ENCODE measurements around the gene HNRNPF. TPM values are rescaled to one million over a fixed set of nuclear protein-coding genes. Genes with fewer than 3 reads are reported as not detected.

Gene HNRNPF
- total RNA-seq, 1 experiment from 2014 or later: 333 TPM

DNA sequence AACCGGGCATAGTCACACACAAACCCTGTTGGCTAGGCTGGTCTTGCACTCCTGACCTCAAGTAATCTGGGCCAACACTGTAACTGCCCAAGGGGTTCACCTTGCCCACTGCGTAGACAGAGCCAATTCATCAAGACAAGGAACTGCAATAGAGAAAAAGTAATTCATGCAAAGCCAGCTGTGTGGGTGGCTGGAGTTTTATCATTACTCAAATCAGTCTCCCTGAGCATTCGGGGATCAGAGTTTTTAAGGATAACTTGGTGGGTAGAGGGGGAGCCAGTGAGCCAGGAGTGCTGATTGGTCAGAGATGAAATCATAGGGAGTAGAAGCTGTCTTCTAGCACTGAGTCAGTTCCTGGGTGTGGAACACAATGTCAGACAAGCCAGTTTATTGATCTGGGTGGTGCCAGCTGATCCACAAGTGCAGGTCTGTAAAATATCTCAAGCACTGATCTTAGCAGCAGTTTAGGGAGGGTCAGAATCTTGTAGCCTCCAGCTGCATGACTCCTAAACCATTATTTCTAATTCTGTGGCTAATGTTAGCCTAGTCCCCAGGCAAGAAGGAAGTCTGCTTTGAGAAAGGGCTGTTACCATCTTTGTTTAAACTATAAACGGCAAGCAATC, 53.1 kb downstream of the HNRNPF start:
- no peaks in the 10 kb centered on the region for H3K79me2 ChIP-seq (ENCODE audit: insufficient read depth, low read length)
- no peaks in the 10 kb centered on the region for H3K9me2 ChIP-seq (ENCODE audit: insufficient read depth)
- ChIA-PET POLR2A (interaction anchor here (0.7 to 1.2 kb wide), 2 partner anchors 42 to 153 kb away, joined by 5 read pairs; no protein-coding TSS in a partner anchor), RAD21 (ENCODE audit: low non-redundant PET in 1 of 2, low total read pairs in 2 of 2, uncharacterized antibody in 2 of 2, unreplicated experiment in 2 of 2) (interaction anchor here in 1 of 2 experiments (0.6 kb wide), 1 partner anchor 106 kb away, joined by 10 read pairs; no protein-coding TSS in a partner anchor), CTCF (interaction anchor here (0.7 kb wide), 1 partner anchor 18 kb away, joined by 3 read pairs; no protein-coding TSS in a partner anchor)
- no TSS peak for BruUV-seq (replicated peaks)
- H3K4me3 ChIP-seq (replicated peaks in 1 of 2; ENCODE audit: low read depth in 1 of 2, low read length in 2 of 2): peak overlapping the region in 1 of 2 experiments; percentile 29; a peak in 2 of 4 replicates
- intact Hi-C loops (cut with micrococcal nuclease): no loop called here
- DNase-seq (ENCODE audit: low read depth, low spot score) (peak; percentile 83), ATAC-seq (peak; percentile 94)
- H2AFZ ChIP-seq (ENCODE audit: low read depth, low read length, poor library complexity, severe bottlenecking): no peak overlapping the region
- H3K27me3 ChIP-seq (ENCODE audit: insufficient read depth, low read length): no peaks in the 10 kb centered on the region
- H3K36me3 ChIP-seq (ENCODE audit: control insufficient read depth in 1 of 2, insufficient read depth in 2 of 2, low read length in 2 of 2): no peaks in the 10 kb centered on the region
- peak overlapping the region; percentile 72 for H3K4me2 ChIP-seq (ENCODE audit: low read length)
- TF ChIP-seq POLR2AphosphoS5 (IDR thresholded peaks at IDR 0.05; ENCODE audit: low read depth, low read length) (peak; percentile 57), SRF (IDR thresholded peaks at IDR 0.05; ENCODE audit: low read depth) (no peak), TCF7L2 (IDR thresholded peaks at IDR 0.05; ENCODE audit: borderline replicate concordance, extremely low read depth, insufficient read depth, insufficient read length) (no peak), CBX3 (IDR thresholded peaks at IDR 0.05; ENCODE audit: low read depth) (peak; percentile 23; the same call in 1 of the 2 replicates), SP1 (IDR thresholded peaks at IDR 0.05; ENCODE audit: low read depth) (peak; percentile 83), EZH2phosphoT487 (IDR thresholded peaks at IDR 0.05; ENCODE audit: borderline replicate concordance) (no peak), JUND (IDR thresholded peaks at IDR 0.05) (peak; percentile 71), SIN3A (IDR thresholded peaks at IDR 0.05; ENCODE audit: low read depth) (peak; percentile 70; the same call in 1 of the 2 replicates), FOSL1 (IDR thresholded peaks at IDR 0.05; ENCODE audit: low read depth) (peak; percentile 69)
- TF ChIP-seq, protein P1, sequence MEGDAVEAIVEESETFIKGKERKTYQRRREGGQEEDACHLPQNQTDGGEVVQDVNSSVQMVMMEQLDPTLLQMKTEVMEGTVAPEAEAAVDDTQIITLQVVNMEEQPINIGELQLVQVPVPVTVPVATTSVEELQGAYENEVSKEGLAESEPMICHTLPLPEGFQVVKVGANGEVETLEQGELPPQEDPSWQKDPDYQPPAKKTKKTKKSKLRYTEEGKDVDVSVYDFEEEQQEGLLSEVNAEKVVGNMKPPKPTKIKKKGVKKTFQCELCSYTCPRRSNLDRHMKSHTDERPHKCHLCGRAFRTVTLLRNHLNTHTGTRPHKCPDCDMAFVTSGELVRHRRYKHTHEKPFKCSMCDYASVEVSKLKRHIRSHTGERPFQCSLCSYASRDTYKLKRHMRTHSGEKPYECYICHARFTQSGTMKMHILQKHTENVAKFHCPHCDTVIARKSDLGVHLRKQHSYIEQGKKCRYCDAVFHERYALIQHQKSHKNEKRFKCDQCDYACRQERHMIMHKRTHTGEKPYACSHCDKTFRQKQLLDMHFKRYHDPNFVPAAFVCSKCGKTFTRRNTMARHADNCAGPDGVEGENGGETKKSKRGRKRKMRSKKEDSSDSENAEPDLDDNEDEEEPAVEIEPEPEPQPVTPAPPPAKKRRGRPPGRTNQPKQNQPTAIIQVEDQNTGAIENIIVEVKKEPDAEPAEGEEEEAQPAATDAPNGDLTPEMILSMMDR (IDR thresholded peaks at IDR 0.05 in 2 of 3, conservative IDR thresholded peaks at IDR 0.05 in 1 of 3; ENCODE audit: borderline replicate concordance in 1 of 3, insufficient read depth in 1 of 3, low read depth in 2 of 3, low read length in 2 of 3): 0 out of 6 replicates have a peak, but pooled peaks of 1 of the 3 experiments have one; percentile 21
- H4K20me1 ChIP-seq (ENCODE audit: insufficient read depth): no peaks in the 10 kb centered on the region
- peaks cover 17 to 32% of the 10 kb centered on the region in 2 experiments for H3K4me1 ChIP-seq (ENCODE audit: control insufficient read depth in 1 of 2, insufficient read depth in 2 of 2, low read length in 2 of 2)
- peak overlapping the region; percentile 41 for H3K27ac ChIP-seq (ENCODE audit: low read depth, low read length)
- H3K9ac ChIP-seq (ENCODE audit: low read length): 0 out of 2 replicates have a peak overlapping the region, but pooled peaks have one; percentile 21
- H3K9me3 ChIP-seq (ENCODE audit: control insufficient read depth in 1 of 2, insufficient read depth in 1 of 2, low read depth in 1 of 2, low read length in 2 of 2): no peaks in the 10 kb centered on the region
